T-cell (primary cell): Measurements from ENCODE around the gene STAB2. TPM values are rescaled to one million over a fixed set of nuclear protein-coding genes. Genes with fewer than 3 reads are reported as not detected.
A peak's percentile ranks its signal among the peaks of the same experiment; 100 is the strongest.
"Not testable (repeated sequence)": the region's sequence is repeated elsewhere in the genome, so short reads cannot be mapped to it uniquely, and the experiment has no call there.

Experiments used
- ATAC-seq, 4 experiments: fragments of 200-7000 bp in 3 of 4; fragments of 150-1000 bp in 1 of 4; cut with Tn5 transposase; replicated peaks in 1 of 4; 1 replicate in 3 of 4; 2 replicates in 1 of 4; pipeline ENCODE4 v1.10.0; 2021; ENCODE audit warnings: moderate library complexity in 3 of 4, mild to moderate bottlenecking in 2 of 4, moderate number of reproducible peaks in 1 of 4
- CTCF ChIA-PET, 2 donors: fragments of 300-600 bp; sonication (Branson Sonifier 250); formaldehyde crosslinking; loops; one replicate each; lab custom pipeline; 2022; ENCODE audit warnings: antibody characterized with exemption in 2 of 2; lab: Charles Lee
- POLR2A ChIA-PET, 2 donors: fragments of 300-600 bp; sonication (Branson Sonifier 250); formaldehyde crosslinking; loops; one replicate each; lab custom pipeline; 2022; ENCODE audit warnings: antibody characterized with exemption in 2 of 2; lab: Charles Lee
- DNase-seq, 35 experiments: peaks; one replicate each; pipeline versions ENCODE4 v3.0.0 to v3.0.0-alpha.2; 2013 to 2023
- H3K27ac ChIP-seq: one replicate; pipeline ENCODE4 v1.5.1; 2013; ENCODE audit warnings: low read length
- H3K27me3 ChIP-seq, 2 experiments: replicated peaks in 1 of 2; 1 replicate in 1 of 2; 2 replicates in 1 of 2; pipeline versions ENCODE4 v1.6.1 to v1.7.0; 2013; ENCODE audit warnings: low read length in 1 of 2, mixed read lengths in 1 of 2; ENCODE audit not compliant: control insufficient read depth in 2 of 2, insufficient read depth in 2 of 2; ENCODE audit errors: extremely low read depth in 1 of 2
- H3K36me3 ChIP-seq, 2 donors: 1 replicate in 1 of 2; 2 replicates in 1 of 2; pipeline versions ENCODE4 v1.6.1 to v1.7.0; 2013; ENCODE audit warnings: low read length in 1 of 2; ENCODE audit not compliant: control insufficient read depth in 2 of 2, insufficient read depth in 1 of 2; ENCODE audit errors: extremely low read depth in 1 of 2
- H3K4me1 ChIP-seq, 2 experiments: 1 replicate in 1 of 2; 2 replicates in 1 of 2; pipeline versions ENCODE4 v1.6.1 to v1.7.0; 2013; ENCODE audit warnings: low read length in 2 of 2, mixed read lengths in 1 of 2; ENCODE audit not compliant: insufficient read depth in 2 of 2, control insufficient read depth in 1 of 2; ENCODE audit errors: extremely low read depth in 1 of 2
- H3K4me3 ChIP-seq, 2 donors: 1 replicate in 1 of 2; 2 replicates in 1 of 2; pipeline versions ENCODE4 v1.5.1 to v1.7.0; 2013; ENCODE audit warnings: mild to moderate bottlenecking in 2 of 2, low read length in 1 of 2, moderate library complexity in 1 of 2; ENCODE audit not compliant: control insufficient read depth in 1 of 2; ENCODE audit errors: extremely low read depth in 1 of 2
- H3K9me3 ChIP-seq: 2 replicates; pipeline ENCODE4 v1.7.0; 2013
- H3K27ac Mint-ChIP-seq, 2 donors: one replicate each; pipeline ENCODE4 v1.8.0; 2020 to 2021; ENCODE audit warnings: mild to moderate bottlenecking in 2 of 2, mixed read lengths in 2 of 2
- H3K27me3 Mint-ChIP-seq, 2 donors: one replicate each; pipeline ENCODE4 v1.8.0; 2021 to 2022; ENCODE audit warnings: mixed read lengths in 2 of 2
- H3K36me3 Mint-ChIP-seq: one replicate; pipeline ENCODE4 v1.8.0; 2021; ENCODE audit warnings: mixed read lengths
- H3K4me1 Mint-ChIP-seq, 3 donors: one replicate each; pipeline ENCODE4 v1.8.0; 2020 to 2022; ENCODE audit warnings: mixed read lengths in 3 of 3, mild to moderate bottlenecking in 1 of 3
- H3K4me3 Mint-ChIP-seq, 3 donors: one replicate each; pipeline ENCODE4 v1.8.0; 2020 to 2022; ENCODE audit warnings: mild to moderate bottlenecking in 3 of 3, mixed read lengths in 3 of 3, moderate library complexity in 3 of 3
- H3K9me3 Mint-ChIP-seq, 3 donors: one replicate each; pipeline ENCODE4 v1.8.0; 2020 to 2022; ENCODE audit warnings: mixed read lengths in 3 of 3
- WGBS: methylation state at CpG from one replicate; pipeline ENCODE4 v1.1.5; 2013; ENCODE audit warnings: missing lambda C conversion rate; ENCODE audit not compliant: insufficient coverage; 5-methylcytosine and 5-hydroxymethylcytosine counted together
- total RNA-seq, 35 experiments: library from RNA in 6 of 35; stranded (reverse) in 6 of 35; fragments of 120-200 nt in 1 of 35; gene quantifications; one replicate each; pipeline versions ENCODE4 v1.2.1 to v1.2.4 and lab custom pipeline; 2013 to 2026

STAB2 gene
- total RNA-seq, 5 donors from 2014 or later (not counting 1 experiment from before 2014, with no cell fraction given), result not detected

DNA sequence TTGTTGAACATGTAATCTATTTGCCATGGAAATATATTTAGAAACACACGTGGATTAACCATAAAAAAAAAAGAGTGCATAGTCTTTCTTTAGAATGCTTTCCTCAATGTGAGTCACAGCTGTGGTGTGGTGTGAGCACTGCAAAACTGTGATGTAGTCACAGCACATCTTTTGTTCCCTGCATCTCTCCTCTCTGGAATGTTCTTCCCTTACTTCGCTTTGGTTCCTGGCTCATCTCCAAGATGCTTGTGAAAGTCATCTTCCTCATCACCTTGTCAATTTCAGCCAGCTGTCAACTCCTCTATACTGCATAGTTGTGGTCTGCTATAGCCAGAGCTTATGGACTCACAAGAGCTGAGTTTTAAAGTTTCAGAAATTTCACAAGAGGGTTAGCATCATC, 60.2 kb downstream of the STAB2 start:
- 100% methylated on average over 1 of the region's 2 CpGs for WGBS
- peaks cover 0 to 3% of the 10 kb centered on the region in 2 experiments for H3K27me3 ChIP-seq

DNA sequence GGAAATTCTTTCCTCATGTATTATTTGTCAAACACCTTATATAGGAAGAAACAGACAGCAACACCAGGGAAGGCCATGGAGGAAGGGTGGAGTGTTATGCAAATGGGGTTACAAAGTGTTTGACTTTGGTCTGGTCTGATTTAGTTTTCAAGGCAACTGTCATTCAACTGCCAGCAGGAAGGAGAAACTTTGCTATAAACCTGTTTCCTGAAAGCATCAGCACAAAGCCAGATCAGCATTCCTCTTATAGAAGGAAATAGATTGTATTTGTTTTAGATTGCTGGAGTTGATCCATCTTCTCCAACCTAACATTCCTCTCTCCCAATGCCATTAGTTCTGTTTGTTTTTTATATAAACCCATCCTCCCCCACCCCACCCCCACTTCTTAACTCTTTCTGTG, 65.7 kb downstream of the STAB2 start:
- Histone ChIP-seq H3K4me3 (no peak overlapping the region), H3K9me3 (no peaks in the 10 kb centered on the region), H3K27ac (no peak overlapping the region), H3K36me3 (no peaks in the 10 kb centered on the region), H3K27me3 (no peaks in the 10 kb centered on the region), H3K4me1 (peaks cover 0 to 3% of the 10 kb centered on the region in 2 experiments)
- Mint-ChIP-seq H3K9me3 (peaks cover 0 to 12% (median 0%) of the 10 kb centered on the region in 3 donors), H3K4me3 (no peak overlapping the region), H3K36me3 (no peaks in the 10 kb centered on the region), H3K4me1 (peaks cover 5 to 7% (median 6%) of the 10 kb centered on the region in 3 donors), H3K27me3 (peaks cover 4 to 12% of the 10 kb centered on the region in 2 donors), H3K27ac (no peak overlapping the region)
- ChIA-PET CTCF (no interaction called here), POLR2A (no interaction called here)
- no peak for DNase-seq
- no peak for ATAC-seq

More for the DNA sequence above, 60.2 kb downstream of the STAB2 start:
- no peaks in the 10 kb centered on the region for H3K4me1 Mint-ChIP-seq
- H3K4me1 ChIP-seq, result no peaks in the 10 kb centered on the region
- H3K4me3 ChIP-seq, result no peak overlapping the region
- H3K36me3 Mint-ChIP-seq, result no peaks in the 10 kb centered on the region
- peaks cover 6 to 14% of the 10 kb centered on the region in 2 donors for H3K27me3 Mint-ChIP-seq
- H3K9me3 Mint-ChIP-seq, result peaks cover 0 to 3% (median 0%) of the 10 kb centered on the region in 3 donors
- no peak overlapping the region for H3K27ac Mint-ChIP-seq
- H3K4me3 Mint-ChIP-seq, result no peak overlapping the region
- no peak overlapping the region for H3K27ac ChIP-seq
- no peak for ATAC-seq
- CTCF ChIA-PET, result no interaction called here
- DNase-seq, result no peak
- no peaks in the 10 kb centered on the region for H3K9me3 ChIP-seq
- POLR2A ChIA-PET, result no interaction called here
- no peaks in the 10 kb centered on the region for H3K36me3 ChIP-seq

DNA sequence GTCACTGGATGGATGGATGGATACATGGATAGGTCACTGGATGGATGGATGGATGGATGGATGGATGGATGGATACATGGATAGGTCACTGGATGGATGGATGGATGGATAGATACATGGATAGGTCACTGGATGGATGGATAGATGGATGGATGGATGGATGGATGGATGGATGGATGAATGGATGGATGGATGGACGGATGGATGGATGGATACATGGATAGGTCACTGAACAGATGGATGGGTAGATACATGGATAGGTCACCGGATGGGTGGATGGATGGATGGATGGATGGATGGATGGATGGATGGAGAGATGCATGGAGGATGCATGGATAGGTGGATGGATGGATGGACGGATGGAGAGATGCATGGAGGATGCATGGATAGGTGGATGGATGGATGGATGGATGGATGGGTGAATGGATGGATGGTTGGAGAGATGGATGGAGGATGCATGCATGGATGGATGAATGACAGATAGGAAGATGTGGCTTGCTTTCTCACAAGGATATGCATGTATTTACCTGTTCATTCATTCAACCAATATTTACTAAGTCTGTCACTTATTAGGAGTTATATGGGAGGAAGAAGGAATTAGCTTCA, 66.6 kb downstream of the STAB2 start:
- POLR2A ChIA-PET, H3K36me3 Mint-ChIP-seq, H3K4me3 Mint-ChIP-seq, H3K27ac Mint-ChIP-seq, DNase-seq, H3K4me1 ChIP-seq, H3K4me3 ChIP-seq, H3K27me3 ChIP-seq, H3K36me3 ChIP-seq, ATAC-seq, H3K9me3 ChIP-seq, H3K27ac ChIP-seq, CTCF ChIA-PET: not testable (repeated sequence)
- Mint-ChIP-seq H3K9me3 (peaks cover 0 to 12% (median 0%) of the 10 kb centered on the region in 3 donors), H3K4me1 (peaks cover 12 to 15% (median 13%) of the 10 kb centered on the region in 3 donors), H3K27me3 (peaks cover 8 to 13% of the 10 kb centered on the region in 2 donors)
- 77% methylated on average over 3 of the region's 3 CpGs for WGBS

DNA sequence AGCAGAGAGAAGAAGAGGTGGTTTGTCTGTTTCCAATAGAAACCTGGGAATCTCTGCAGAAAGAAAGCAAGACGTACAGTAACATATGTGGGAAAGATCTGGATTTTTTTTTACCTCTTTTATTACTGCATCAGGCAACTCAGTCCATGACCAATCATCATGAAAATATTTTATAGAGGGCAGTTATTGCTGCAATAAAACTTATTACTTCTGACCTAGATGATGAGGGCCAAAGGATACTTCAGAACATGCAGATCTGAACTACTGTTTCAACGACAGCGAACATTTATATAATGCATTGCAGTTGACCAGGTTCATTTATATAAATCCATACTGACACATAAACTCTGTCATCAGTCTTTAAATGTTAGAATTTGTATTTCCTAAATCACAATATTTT, 67.7 kb downstream of the STAB2 start:
- no peaks in the 10 kb centered on the region for H3K36me3 ChIP-seq
- peaks cover 0 to 12% (median 0%) of the 10 kb centered on the region in 3 donors for H3K9me3 Mint-ChIP-seq
- H3K9me3 ChIP-seq, result no peaks in the 10 kb centered on the region
- H3K27me3 ChIP-seq, result peaks cover 0 to 3% of the 10 kb centered on the region in 2 experiments
- POLR2A ChIA-PET, result no interaction called here
- ATAC-seq, result no peak
- CTCF ChIA-PET, result no interaction called here
- H3K27me3 Mint-ChIP-seq, result peaks cover 6 to 12% of the 10 kb centered on the region in 2 donors
- H3K4me1 Mint-ChIP-seq, result peaks cover 12 to 17% (median 13%) of the 10 kb centered on the region in 3 donors
- no peaks in the 10 kb centered on the region for H3K36me3 Mint-ChIP-seq
- DNase-seq, result no peak
- no peak overlapping the region for H3K4me3 Mint-ChIP-seq
- WGBS, result no CpG with 5 or more reads among the region's 3 CpGs
- H3K4me1 ChIP-seq, result peaks cover 0 to 6% of the 10 kb centered on the region in 2 experiments
- no peak overlapping the region for H3K4me3 ChIP-seq
- no peak overlapping the region for H3K27ac Mint-ChIP-seq
- no peak overlapping the region for H3K27ac ChIP-seq

DNA sequence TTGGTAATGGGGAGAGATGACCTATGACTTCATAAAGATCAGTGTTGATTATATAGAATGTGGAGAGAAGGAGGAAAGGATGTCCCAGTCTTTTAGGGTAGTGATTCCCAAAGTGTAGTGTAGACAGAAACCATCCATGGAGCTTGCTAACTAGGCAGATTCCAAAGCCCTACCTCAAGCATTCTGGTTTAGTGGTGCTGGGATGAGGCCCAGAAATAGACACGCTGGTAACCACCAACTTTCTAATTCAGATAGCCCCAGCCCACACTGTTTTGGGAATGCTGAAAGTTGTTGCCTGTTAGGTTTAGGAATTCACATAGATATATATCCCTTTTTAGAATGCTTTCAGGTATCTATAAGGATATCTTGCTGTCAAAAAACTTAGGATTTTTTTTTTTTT, 69.2 kb downstream of the STAB2 start:
- no peaks in the 10 kb centered on the region for H3K36me3 ChIP-seq
- DNase-seq (no peak), ATAC-seq (no peak)
- no peak overlapping the region for H3K27ac ChIP-seq
- Mint-ChIP-seq H3K4me1 (peaks cover 12 to 17% (median 13%) of the 10 kb centered on the region in 3 donors), H3K36me3 (no peaks in the 10 kb centered on the region), H3K9me3 (peaks cover 0 to 12% (median 0%) of the 10 kb centered on the region in 3 donors), H3K27me3 (peaks cover 12% of the 10 kb centered on the region in 2 donors), H3K27ac (no peak overlapping the region), H3K4me3 (no peak overlapping the region)
- no peaks in the 10 kb centered on the region for H3K9me3 ChIP-seq
- CTCF ChIA-PET, result no interaction called here
- POLR2A ChIA-PET, result no interaction called here
- WGBS, result no CpG with 5 or more reads among the region's 1 CpG
- peaks cover 0 to 6% of the 10 kb centered on the region in 2 experiments for H3K4me1 ChIP-seq
- H3K27me3 ChIP-seq, result peaks cover 0 to 3% of the 10 kb centered on the region in 2 experiments
- H3K4me3 ChIP-seq, result no peak overlapping the region

DNA sequence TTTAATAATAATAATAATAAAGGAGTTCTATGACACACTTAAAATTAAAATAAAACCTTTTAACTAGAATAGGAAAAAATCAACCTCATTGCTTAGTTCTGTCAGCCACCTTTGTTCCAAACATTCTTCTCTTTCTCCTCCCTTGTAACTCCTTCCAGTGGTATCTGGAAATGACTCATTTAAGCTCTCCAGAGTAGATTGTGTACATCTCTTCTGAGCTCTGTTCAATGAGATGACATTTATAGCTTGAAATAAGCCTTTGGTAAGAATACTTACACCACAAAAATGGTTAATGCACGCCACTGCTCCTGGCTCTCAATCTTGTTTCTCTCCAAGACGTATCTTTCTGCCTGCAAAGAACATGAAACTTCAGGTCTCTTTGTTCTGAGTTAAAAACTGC, 70.3 kb downstream of the STAB2 start:
- no peaks in the 10 kb centered on the region for H3K9me3 ChIP-seq
- DNase-seq, result no peak
- ChIA-PET POLR2A (no interaction called here), CTCF (no interaction called here)
- Mint-ChIP-seq H3K27me3 (peaks cover 12 to 16% of the 10 kb centered on the region in 2 donors), H3K36me3 (no peaks in the 10 kb centered on the region), H3K27ac (no peak overlapping the region), H3K9me3 (peaks cover 0 to 12% (median 0%) of the 10 kb centered on the region in 3 donors), H3K4me1 (peaks cover 12 to 17% (median 13%) of the 10 kb centered on the region in 3 donors), H3K4me3 (peak overlapping the region in 1 of 3 donors; percentile 15)
- H3K27me3 ChIP-seq, result peaks cover 0 to 3% of the 10 kb centered on the region in 2 experiments
- no peak overlapping the region for H3K27ac ChIP-seq
- WGBS, result no CpG with 5 or more reads among the region's 2 CpGs
- no peak overlapping the region for H3K4me3 ChIP-seq
- H3K4me1 ChIP-seq, result peaks cover 0 to 6% of the 10 kb centered on the region in 2 experiments
- H3K36me3 ChIP-seq, result no peaks in the 10 kb centered on the region
- no peak for ATAC-seq
